ENCODE measurements around the gene DKK3.

Gene DKK3

DNA sequence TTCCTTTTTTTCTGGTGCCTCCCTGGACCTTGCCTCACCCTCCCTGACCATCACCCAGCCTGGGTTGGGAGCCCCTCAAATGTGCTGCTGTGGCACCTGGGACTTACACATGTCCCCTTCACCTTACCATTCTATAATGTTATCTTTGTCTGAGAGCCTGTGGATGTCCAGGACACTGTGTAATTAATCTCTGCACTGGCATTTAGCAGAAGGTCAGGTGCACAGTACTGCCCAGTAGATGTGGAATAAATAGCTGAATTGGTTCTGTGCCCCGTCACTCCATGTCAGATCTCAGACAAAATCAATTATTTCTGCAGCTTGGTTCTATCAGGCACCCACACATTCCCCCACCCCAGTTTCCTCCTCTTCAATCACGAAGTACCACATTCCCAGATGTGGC is 19.9 kb upstream of the DKK3 start:
- Histone ChIP-seq H4K20me1 (ENCODE audit: low read depth, low read length) (no peaks in the 10 kb centered on the region), H3K36me3 (ENCODE audit: low read length) (no peaks in the 10 kb centered on the region), H3K27me3 (ENCODE audit: low read length) (no peaks in the 10 kb centered on the region), H3K9ac (ENCODE audit: low read length) (no peak overlapping the region), H3K27ac (ENCODE audit: low read depth, low read length) (no peak overlapping the region), H3K4me3 (ENCODE audit: insufficient read depth, low read length, poor library complexity, severe bottlenecking) (no peak overlapping the region), H3K79me2 (ENCODE audit: insufficient read depth, low read length) (no peaks in the 10 kb centered on the region), H2AFZ (ENCODE audit: low read depth, low read length, severe bottlenecking) (no peak overlapping the region), H3K9me2 (replicated peaks; ENCODE audit: insufficient read depth, low read length) (no peaks in the 10 kb centered on the region), H3F3A (ENCODE audit: insufficient read depth) (no peaks in the 10 kb centered on the region), H3K4me2 (ENCODE audit: low read depth, low read length, poor library complexity, severe bottlenecking) (no peak overlapping the region), H3K9me3 (ENCODE audit: insufficient read depth, low read length) (peaks cover 12% of the 10 kb centered on the region; the same call in 1 of the 2 replicates)
- TF ChIP-seq EZH2phosphoT487 (conservative IDR thresholded peaks at IDR 0.05; ENCODE audit: low read length), result no peak
- TF ChIP-seq, protein P1, sequence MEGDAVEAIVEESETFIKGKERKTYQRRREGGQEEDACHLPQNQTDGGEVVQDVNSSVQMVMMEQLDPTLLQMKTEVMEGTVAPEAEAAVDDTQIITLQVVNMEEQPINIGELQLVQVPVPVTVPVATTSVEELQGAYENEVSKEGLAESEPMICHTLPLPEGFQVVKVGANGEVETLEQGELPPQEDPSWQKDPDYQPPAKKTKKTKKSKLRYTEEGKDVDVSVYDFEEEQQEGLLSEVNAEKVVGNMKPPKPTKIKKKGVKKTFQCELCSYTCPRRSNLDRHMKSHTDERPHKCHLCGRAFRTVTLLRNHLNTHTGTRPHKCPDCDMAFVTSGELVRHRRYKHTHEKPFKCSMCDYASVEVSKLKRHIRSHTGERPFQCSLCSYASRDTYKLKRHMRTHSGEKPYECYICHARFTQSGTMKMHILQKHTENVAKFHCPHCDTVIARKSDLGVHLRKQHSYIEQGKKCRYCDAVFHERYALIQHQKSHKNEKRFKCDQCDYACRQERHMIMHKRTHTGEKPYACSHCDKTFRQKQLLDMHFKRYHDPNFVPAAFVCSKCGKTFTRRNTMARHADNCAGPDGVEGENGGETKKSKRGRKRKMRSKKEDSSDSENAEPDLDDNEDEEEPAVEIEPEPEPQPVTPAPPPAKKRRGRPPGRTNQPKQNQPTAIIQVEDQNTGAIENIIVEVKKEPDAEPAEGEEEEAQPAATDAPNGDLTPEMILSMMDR (IDR thresholded peaks at IDR 0.05; ENCODE audit: insufficient read depth, low read length, poor library complexity, severe bottlenecking), result no peak

DNA sequence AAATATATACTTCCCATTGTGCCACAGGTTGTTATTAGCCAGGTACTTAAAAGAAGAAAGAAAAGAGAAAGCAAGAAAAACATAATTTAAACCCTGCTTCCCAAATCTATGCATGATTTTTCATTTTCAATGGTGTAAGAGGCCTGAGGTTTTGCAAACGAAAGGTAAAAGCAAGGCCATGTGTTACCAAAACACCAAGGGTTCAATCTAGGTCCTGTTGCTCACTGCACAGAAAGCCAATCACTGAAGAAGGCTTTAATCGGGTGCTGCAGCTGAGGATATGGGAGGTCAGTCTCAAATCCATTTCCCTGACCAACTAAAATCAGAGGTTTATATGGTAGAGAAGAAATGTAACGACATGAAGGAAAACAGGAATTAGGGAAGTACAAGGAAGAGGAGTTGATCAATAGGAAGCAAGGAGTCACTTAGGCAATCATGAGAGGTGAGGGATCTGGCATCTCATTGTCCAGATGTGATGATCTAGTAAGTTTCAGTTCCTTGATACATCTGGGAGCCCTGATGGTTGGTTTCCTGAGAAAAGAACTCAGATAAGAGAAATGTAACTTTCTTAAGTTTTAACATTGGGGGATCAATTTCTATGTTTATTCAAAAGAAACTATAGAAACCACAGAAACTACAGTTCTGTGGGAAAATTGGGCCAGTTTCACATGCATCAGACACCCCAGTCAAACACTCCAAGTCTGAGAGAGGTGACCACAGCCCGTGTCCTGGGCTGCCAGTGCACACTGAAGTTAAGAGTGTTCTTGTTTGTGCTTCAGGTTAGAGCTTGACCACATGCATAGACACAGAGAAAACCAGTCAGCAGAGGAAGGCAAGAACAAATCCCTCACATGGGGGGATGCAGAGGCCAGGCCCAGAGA is 18.1 kb upstream of the DKK3 start:
- Histone ChIP-seq H3K9me2 (replicated peaks; ENCODE audit: insufficient read depth, low read length) (no peaks in the 10 kb centered on the region), H3F3A (ENCODE audit: insufficient read depth) (no peaks in the 10 kb centered on the region), H3K79me2 (ENCODE audit: insufficient read depth, low read length) (no peaks in the 10 kb centered on the region), H3K9ac (ENCODE audit: low read length) (no peak overlapping the region), H3K4me3 (ENCODE audit: insufficient read depth, low read length, poor library complexity, severe bottlenecking) (no peak overlapping the region), H2AFZ (ENCODE audit: low read depth, low read length, severe bottlenecking) (no peak overlapping the region), H3K27me3 (ENCODE audit: low read length) (no peaks in the 10 kb centered on the region), H3K27ac (ENCODE audit: low read depth, low read length) (no peak overlapping the region), H3K36me3 (ENCODE audit: low read length) (no peaks in the 10 kb centered on the region), H3K4me2 (ENCODE audit: low read depth, low read length, poor library complexity, severe bottlenecking) (no peak overlapping the region), H4K20me1 (ENCODE audit: low read depth, low read length) (no peaks in the 10 kb centered on the region), H3K9me3 (ENCODE audit: insufficient read depth, low read length) (peaks cover 12% of the 10 kb centered on the region; the same call in 1 of the 2 replicates)
- TF ChIP-seq, protein P1 (IDR thresholded peaks at IDR 0.05; ENCODE audit: insufficient read depth, low read length, poor library complexity, severe bottlenecking), result no peak
- no peak for TF ChIP-seq EZH2phosphoT487 (conservative IDR thresholded peaks at IDR 0.05; ENCODE audit: low read length)

DNA sequence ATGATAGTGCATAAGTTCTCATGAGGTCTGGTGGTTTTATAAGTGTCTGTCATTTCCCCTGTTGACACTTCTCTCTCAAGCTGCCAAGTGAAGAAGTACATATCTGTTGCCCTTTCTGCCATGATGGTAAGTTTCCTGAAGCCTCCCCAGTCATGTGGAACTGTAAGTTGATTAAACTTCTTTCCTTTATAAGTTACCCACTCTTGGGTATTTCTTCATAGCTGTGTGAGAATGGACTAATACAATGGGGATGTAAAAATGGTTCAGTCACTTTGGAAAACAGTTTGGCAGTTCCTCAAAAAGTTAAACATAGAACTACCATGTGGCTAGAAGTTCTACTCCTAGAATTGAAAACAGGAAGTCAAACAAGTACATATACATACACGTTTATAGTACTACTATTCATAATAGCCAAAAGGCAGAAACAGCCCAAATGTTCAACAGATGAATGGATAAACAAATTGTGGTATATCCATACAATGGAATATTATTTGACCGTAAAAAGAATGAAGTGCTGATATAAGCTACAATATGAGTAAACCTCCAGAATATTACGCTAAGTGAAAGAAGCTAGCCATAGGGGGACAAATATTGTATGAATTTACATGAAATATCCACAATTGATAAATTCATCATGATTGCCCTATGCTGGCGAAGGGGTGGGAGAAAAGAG is 16.0 kb upstream of the DKK3 start:
- Histone ChIP-seq H3K36me3 (ENCODE audit: low read length) (no peaks in the 10 kb centered on the region), H2AFZ (ENCODE audit: low read depth, low read length, severe bottlenecking) (no peak overlapping the region), H4K20me1 (ENCODE audit: low read depth, low read length) (no peaks in the 10 kb centered on the region), H3K9me3 (ENCODE audit: insufficient read depth, low read length) (peaks cover 12% of the 10 kb centered on the region; the same call in 1 of the 2 replicates), H3K4me3 (ENCODE audit: insufficient read depth, low read length, poor library complexity, severe bottlenecking) (no peak overlapping the region), H3K9me2 (replicated peaks; ENCODE audit: insufficient read depth, low read length) (no peaks in the 10 kb centered on the region), H3K4me2 (ENCODE audit: low read depth, low read length, poor library complexity, severe bottlenecking) (no peak overlapping the region), H3K79me2 (ENCODE audit: insufficient read depth, low read length) (no peaks in the 10 kb centered on the region), H3K27ac (ENCODE audit: low read depth, low read length) (no peak overlapping the region), H3K27me3 (ENCODE audit: low read length) (no peaks in the 10 kb centered on the region), H3K9ac (ENCODE audit: low read length) (no peak overlapping the region), H3F3A (ENCODE audit: insufficient read depth) (no peaks in the 10 kb centered on the region)
- no peak for TF ChIP-seq EZH2phosphoT487 (conservative IDR thresholded peaks at IDR 0.05; ENCODE audit: low read length)
- TF ChIP-seq, protein P1 (IDR thresholded peaks at IDR 0.05; ENCODE audit: insufficient read depth, low read length, poor library complexity, severe bottlenecking), result no peak
